HG02623 (cell line): ENCODE results near the gene NAALADL1.

Source experiments
- ATAC-seq: cut with Tn5 transposase; IDR thresholded peaks from one replicate; pipeline ENCODE4 v1.9.1; 2021; ENCODE audit warnings: moderate library complexity; ENCODE audit not compliant: unreplicated experiment

The NAALADL1 gene

DNA sequence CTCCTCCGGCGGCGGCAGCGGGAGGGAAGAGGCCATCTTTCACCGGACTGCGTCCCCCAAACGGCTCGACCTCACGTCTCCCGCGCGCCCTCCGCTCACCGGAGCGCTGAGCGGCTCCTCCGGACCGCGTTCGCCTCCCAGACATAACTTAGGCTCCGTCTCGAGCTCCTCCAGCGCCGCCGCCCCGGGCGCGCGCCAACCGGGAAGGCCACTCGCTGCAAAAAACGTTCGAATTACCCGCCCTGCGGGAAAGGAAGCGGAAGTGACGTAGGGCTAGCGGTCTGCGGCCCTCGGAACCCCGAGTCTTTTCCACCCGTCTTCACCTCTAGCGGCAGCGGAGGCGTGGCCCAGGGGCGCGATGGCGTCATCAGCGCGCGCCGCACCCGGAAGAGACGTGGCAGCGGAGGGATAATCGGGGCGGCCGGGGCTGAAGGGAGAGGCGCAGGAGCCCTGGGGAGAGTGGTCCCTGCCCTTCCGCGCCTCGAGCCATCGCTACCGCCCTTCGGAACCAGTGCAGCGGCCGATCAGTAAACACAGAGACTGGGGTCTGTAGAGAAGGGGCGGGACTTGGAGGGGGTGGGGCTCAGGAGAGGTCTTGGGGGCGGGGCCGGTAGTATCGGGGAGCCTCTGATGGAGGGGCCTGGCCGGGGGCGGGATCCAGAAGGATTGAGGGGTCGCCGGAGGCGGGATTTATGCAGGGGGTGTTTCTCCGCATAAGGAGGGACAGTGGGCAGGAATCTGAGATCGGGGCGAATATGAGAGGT is 25.7 kb upstream of the NAALADL1 start, which contains the start of the genes CDCA5 and ZFPL1:
TSS of gene CDCA5 (minus strand) at position 207 of the 764 bp plus-strand sequence. CDS start at position 145, 62 bp downstream.
TSS of gene ZFPL1 (plus strand) at position 389 of the 764 bp plus-strand sequence. CDS start 477 bp downstream, outside the sequence.
- peak; percentile 62 for ATAC-seq

- ATAC-seq: no peak
These were observed 24.9 kb upstream of the NAALADL1 start for GRCh38 chr11:65083134-65083833.

DNA sequence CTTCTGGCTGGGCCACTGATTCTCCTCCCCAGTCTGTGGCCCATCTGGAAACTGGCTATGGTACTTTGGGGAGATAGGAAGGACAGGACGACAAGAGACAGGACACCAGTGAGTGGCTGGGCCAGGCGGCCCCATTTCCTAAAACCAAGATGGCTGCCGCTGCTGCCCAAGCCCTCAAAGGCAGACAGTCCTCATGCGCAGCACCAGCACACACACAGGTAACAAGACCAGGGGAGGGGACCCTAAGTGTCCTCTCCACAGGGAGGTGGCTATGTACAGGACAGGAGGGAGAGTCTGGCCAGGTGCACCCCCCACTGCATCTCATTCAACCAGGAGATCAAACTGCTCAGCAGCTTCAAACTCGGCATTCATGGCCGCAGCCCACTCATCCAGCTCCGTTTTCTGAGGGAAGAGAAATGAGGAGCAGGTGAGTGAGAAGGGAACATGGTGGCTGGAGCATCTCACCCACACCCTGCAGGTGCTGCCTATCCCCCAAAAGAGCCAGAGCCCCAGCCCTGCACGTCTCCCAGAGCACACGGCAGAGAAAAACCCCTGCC is 20.5 kb upstream of the NAALADL1 start:
- no peak for ATAC-seq

DNA sequence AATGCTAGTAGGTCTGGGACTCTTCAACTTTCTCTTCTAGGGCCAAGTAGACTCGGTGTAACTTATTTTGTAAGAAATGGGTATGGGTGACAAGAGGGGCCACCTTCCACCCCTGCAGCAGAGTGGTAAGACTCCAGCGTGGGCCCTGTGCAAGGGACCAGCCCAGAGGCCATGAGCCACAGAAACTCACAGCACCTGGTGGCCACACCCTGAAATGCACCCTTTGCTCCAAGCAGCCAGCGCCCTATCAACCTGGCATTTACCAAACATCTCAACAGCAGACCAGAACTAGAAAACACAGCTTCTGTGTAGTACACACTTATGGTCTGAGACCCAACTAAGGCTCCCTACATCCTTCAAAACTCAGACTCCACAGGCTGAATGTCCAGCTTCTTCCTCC is 19.8 kb upstream of the NAALADL1 start:
- ATAC-seq: no peak

- ATAC-seq: no peak
These were observed 19.1 kb upstream of the NAALADL1 start for GRCh38 chr11:65077451-65077850.

DNA sequence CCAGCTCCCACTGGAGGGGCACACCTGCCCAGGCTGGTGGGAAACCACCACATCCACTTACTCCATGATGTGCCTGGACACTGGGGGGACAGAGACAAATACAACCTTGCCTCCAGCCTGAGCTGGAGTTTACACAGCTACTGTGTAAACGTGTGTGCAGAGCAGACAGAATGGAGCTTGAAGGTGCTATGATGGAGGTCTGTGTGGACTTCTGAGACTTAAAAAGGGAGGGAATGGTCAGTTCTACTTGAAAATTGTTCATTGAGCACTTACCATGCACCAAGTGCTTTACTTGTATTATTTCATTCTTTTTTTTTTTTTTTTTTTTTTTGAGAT is 14.2 kb upstream of the NAALADL1 start:
- no peak for ATAC-seq

- ATAC-seq: no peak
These were observed 13.7 kb upstream of the NAALADL1 start for GRCh38 chr11:65071907-65072630.

GRCh38 chr11:65069217-65069616 is 10.9 kb upstream of the NAALADL1 start:
- ATAC-seq: no peak

DNA sequence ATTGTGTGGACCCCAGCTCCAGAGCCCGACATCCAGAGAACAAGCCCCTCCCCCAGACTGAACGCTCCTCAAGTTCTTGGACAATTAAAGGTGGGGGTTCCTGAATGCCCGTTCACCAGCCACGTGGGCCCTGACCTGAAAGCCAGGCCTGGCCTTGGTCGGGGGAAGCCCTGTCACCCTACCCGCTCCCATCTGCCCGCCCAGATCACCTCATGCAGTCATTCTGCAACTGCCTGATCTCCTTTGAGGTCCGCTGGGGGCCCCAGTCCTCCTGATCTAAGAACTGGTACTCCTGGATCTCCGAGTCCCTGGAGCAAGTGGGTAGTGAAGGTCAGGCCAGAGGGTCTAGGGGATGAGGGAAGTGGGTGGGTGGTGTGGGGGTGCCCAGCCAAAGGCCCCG is 9.1 kb upstream of the NAALADL1 start:
- ATAC-seq: no peak

GRCh38 chr11:65066805-65067291 is 8.5 kb upstream of the NAALADL1 start:
- ATAC-seq: no peak

DNA sequence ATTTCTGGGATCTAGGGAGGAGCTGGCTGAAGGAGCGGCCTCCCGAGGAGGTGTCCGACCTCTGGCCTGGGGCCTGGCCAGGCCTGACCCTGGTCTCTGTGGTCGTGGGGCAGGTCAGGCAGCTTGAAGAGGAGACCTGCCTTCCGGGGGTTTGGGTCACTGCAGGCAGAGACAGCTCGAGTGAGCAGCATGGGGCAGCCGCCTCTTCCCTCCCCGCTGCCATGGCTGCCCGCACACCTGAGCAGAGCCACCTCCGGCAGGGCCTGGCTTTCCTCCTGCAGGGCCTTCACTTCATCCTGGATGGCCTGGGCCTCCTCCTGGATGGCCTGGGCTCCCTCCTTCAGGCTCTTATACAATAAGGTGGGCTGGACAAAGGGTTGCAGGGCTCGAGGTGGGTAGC is 8.0 kb upstream of the NAALADL1 start:
- ATAC-seq: no peak

DNA sequence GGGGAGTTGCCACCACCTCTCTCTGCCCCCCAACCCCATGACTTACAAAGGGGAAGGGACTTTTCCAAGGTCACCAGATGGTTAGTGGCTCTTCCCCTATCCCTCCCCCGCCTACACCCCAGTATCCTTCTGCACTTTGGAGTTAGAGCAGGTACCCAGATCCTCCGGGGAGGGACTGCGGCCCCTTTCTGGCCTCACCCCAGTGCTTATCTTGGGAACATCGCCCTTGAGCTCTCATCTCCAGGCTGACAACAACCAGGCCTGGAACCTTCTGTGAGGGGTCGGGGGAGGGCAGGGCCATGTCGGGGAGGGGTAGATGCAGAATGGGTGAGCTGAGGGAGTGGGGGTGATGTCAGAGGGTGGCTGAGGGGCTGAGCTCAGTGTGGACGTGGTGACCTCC is 7.5 kb upstream of the NAALADL1 start:
- no peak for ATAC-seq

DNA sequence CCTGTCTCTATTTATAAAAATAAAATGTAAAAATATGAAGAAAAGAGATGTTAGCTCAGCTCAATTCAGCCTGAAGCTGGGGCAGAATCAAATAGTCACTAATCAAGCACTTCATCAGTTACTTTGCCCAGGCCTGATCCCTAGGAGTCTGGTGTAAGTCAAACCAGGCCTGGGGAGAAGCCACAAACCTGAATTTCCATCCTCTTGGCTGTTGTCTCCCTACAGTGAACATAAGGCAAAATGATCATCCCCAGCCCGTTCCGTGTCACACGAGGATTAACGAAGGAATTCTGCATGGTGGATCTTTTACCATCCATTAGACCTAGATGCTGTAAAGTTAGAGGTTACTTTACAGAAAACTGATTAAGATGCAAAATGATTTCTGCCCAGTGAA is 6.5 kb upstream of the NAALADL1 start:
- no peak for ATAC-seq

DNA sequence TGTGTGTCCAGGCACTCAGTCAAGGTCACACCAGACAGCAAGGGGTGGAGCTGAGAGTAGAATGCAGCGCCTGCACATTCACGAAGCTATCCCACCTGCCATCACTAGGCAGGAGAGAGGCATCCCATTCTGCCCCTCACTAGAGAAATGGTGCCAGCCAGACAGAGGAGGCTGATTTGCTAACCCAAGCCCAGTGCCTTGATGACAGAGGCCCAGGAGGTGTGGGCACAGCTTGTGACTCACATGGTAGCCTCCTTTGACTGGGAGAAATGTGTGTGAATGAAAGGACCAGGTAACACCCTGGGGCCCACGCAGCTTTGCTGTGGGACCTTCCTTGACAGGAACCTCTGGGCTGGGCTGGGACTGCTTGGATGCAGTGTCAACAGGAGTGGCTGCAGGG is 5.2 kb upstream of the NAALADL1 start:
- no peak for ATAC-seq

DNA sequence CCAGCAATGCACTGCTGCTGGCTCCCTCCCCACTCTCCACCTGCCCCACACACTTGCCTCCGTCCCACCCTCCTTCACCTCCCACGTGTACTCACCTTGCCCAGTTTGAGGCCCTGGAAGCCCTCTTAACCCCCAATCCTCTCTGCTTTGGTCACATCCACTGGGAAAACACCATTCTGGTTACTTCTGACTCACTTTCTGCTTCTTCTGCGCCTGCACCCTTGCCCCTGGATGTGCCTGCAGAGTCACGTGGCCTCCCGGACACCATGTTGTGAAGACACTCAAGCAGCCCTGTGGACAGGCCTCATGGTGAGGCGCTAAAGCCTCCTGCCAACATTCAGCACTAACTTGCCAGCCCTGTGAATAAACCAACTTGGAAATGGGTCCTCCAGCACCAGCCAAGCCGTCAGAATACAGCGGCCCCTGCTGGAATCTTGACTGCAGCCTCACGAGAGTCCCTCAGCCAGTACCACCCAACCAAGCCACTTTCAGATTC is 2.6 kb upstream of the NAALADL1 start:
- no peak for ATAC-seq

DNA sequence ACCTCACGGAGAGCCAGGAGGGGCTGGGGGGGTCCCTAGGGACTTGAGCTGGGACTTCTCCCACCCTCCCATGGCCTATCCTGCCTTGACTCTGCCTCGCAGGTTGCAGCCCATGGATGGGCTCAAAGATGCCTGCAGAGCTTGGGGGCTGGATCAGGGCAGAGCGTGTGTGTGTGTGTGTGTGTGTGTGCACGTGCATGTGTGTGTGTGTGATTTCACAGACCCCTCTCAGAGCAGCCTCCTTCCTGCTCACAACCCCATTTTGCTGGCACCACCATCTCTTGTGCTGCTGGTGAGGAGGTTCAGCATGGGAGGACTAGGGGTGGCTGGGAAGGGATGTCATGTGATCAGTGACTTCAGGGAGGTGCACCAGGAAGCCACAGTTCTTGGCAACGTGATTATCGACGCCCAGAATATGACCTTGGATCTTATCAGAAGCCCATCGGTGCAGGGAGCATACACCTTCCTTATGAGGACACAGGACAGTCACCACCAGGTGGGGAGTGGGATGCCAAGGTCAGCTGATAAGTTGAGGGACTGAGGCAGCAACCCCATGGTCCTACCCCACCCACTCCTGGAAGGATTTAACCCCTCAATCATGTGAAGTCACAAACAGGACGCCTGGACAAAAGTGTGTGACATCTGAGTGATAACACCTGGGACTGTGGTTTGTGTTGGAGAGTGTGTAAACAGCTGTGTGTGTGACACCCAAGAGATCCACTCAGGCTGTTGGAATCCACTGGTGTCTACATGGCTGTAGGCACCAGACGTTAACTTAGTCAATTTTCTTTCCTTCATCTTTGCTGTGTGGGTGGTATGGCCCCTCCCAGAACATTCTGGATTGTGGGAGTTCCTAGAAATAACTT is 1.8 kb upstream of the NAALADL1 start:
- no peak for ATAC-seq

DNA sequence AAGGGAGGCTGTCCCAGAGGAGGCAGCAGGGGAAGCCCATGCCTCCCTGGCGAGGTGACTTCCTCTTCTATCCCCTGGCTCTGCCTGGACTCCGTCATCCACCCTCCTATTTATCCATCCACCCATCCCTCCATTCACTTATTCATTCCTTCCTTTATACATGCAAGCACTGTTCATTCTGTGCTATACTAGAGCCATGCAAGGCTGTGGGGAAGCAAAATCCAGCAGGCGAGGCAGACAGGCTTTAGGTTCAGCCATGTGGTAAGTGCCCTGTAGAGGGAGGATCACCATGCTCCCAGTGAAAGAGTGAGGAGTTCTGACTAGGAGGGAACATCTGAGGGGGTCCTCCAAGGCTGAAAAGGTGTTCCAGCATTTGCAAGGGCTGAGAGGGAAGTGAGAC is 1.2 kb upstream of the NAALADL1 start:
- no peak for ATAC-seq

- ATAC-seq: no peak
These were observed 341 bp downstream of the NAALADL1 start for GRCh38 chr11:65058012-65058411.

DNA sequence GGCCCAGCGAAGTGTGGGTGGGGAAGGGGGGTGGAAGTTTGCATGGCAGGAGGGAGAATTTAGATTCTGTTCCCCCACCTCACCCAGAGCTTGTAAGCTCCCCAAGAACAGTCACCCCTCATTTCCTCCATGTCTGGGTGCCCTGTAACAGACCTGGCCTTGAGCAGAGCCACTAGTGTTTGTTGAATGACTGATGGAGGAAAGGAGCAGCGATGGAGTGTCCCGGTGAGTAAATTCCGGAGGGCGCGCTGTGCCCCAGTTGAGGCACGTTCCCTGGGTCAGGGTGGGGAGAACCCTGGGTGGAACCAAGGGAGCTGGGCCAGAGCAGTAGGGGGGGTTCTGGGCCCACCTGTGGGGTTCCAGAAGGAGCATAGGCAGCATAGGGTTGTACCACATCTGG is 827 bp downstream of the NAALADL1 start:
- no peak for ATAC-seq

DNA sequence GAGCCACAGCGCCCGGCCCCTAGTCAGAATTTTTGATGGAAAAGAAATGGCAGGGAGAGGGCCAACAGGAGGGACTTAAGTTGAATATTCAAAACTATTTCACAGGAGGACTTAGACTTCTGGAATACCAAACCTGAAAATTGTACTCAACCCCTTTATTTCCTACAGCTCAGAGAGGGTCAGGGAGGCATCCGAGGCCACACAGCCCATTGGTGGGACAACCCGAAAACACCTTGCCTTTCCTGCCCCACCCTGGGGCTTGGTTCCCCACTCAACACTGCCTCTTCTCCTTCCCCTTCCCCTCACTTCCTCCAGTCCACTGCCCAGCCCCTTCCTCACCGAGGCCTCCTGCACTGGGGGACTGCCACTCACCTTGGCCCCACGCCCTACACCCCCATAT is 1.4 kb downstream of the NAALADL1 start:
- no peak for ATAC-seq
